ENCODE measurements around the gene TGM1. TPM values are rescaled to one million over a fixed set of nuclear protein-coding genes. Genes with fewer than 3 reads are reported as not detected.
"Not testable (repeated sequence)": the region's sequence is repeated elsewhere in the genome, so short reads cannot be mapped to it uniquely, and the experiment has no call there.

Gene TGM1
- total RNA-seq, 4 donors from 2014 or later = 1.6 to 3.2 TPM; not detected in 2

DNA sequence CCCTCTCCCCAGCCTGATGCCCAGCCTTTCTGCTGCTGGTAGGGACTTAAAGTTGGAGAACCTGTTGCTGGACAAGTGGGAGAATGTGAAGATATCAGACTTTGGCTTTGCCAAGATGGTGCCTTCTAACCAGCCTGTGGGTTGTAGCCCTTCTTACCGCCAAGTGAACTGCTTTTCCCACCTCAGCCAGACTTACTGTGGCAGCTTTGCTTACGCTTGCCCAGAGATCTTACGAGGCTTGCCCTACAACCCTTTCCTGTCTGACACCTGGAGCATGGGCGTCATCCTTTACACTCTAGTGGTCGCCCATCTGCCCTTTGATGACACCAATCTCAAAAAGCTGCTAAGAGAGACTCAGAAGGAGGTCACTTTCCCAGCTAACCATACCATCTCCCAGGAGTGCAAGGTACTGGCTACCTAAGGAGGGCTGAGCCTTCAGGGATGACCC lies 55.8 kb downstream of the TGM1 start:
- H3K36me3 ChIP-seq = no peaks in the 10 kb centered on the region
- TF ChIP-seq, protein P1, sequence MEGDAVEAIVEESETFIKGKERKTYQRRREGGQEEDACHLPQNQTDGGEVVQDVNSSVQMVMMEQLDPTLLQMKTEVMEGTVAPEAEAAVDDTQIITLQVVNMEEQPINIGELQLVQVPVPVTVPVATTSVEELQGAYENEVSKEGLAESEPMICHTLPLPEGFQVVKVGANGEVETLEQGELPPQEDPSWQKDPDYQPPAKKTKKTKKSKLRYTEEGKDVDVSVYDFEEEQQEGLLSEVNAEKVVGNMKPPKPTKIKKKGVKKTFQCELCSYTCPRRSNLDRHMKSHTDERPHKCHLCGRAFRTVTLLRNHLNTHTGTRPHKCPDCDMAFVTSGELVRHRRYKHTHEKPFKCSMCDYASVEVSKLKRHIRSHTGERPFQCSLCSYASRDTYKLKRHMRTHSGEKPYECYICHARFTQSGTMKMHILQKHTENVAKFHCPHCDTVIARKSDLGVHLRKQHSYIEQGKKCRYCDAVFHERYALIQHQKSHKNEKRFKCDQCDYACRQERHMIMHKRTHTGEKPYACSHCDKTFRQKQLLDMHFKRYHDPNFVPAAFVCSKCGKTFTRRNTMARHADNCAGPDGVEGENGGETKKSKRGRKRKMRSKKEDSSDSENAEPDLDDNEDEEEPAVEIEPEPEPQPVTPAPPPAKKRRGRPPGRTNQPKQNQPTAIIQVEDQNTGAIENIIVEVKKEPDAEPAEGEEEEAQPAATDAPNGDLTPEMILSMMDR (IDR thresholded peaks at IDR 0.05) = no peak
- TF ChIP-seq POLR2A (IDR thresholded peaks at IDR 0.05) = no peak
- no peaks in the 10 kb centered on the region for H3K27me3 ChIP-seq
- DNase-seq = no peak
- H3K9me3 ChIP-seq = no peaks in the 10 kb centered on the region
- intact Hi-C loops (cut with DNase I; ENCODE audit: low total_unique reads) = no loop called here
- H3K27ac ChIP-seq = no peak overlapping the region
- H3K4me3 ChIP-seq = no peak overlapping the region
- H3K4me1 ChIP-seq = no peaks in the 10 kb centered on the region

DNA sequence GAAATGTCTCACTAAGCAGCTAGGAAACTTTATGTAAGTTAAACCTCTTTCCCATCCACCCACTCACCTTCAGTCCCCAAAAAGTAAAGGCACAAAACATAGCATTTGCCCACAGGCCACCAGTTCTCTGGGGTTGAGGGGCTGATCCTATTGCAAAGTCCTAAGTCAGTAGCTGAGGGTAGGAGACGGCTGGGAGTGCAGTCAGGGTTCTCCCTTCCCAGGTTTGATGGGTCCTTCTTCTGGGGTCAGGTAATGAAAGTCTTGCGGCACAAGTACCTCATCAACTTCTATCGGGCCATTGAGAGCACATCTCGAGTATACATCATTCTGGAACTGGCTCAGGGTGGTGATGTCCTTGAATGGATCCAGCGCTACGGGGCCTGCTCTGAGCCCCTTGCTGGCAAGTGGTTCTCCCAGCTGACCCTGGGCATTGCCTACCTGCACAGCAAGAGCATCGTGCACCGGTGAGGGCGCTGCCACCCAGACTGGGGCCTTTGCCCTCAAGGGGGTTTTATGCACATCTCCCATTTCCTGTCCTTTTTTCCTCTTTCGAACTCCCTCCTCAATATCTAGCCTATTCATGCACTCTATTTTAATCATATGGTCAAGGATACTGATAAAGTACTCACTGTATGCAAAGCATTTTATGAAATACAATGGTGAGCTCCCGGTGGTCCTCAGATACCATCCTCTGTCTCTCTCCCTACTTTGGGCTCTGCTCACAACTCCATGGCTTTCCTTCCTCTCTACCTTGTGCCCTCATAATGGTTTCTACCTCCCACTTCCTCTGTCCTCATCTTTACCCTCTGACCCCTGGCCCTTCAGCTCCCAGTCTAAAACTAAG lies 56.5 kb downstream of the TGM1 start:
- Histone ChIP-seq H3K4me3 (no peak overlapping the region), H3K9me3 (no peaks in the 10 kb centered on the region), H3K27me3 (no peaks in the 10 kb centered on the region), H3K36me3 (no peaks in the 10 kb centered on the region), H3K4me1 (no peaks in the 10 kb centered on the region), H3K27ac (no peak overlapping the region)
- intact Hi-C loops (cut with DNase I; ENCODE audit: low total_unique reads) = no loop called here
- DNase-seq = no peak
- no peak for TF ChIP-seq POLR2A (IDR thresholded peaks at IDR 0.05)
- TF ChIP-seq, protein P1 (IDR thresholded peaks at IDR 0.05) = no peak

DNA sequence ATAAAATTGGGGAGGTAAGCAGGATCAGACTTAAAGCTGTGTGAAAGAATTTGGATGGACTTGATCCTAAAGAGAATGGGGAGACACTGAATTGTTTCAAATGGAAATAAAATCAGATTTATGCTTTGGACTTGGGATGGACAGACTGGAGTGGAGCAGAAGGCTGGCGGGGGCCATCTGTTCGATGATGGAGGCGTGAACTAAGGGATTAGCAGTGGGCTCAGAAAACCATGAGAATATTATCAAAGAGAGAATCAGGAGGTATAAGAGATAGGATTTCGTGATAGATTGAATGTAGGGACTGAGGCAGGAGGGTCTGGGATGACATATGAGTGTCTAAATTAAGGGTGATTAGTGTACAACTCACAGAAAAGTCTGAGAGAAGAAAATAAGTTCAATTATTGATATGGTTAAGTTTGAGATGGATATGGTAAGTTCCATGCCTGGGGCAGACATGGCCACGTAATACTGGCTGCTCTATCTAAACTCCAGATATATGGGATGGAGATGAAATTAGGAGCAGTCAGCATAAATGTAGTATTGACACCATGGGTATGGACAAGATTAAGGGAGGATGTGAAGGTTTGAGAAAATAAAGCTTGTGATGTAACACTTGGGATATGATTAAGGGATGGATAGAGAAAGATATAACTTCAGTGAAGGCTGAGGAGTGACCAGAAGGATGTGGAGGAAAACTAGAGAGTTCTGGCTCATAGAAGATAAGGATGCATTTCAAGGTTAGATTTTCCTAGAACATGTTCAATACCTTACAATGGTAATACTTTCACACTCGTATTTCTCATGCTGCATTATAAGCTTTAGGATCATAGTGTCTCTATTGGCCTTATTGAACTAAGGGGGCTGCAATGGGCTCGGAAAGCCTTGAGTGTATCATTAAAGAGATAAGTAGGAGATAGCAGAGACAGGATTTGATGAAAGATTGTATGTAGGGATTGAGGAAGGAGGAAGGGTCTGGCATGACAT lies 58.5 kb downstream of the TGM1 start:
- intact Hi-C loops (cut with DNase I; ENCODE audit: low total_unique reads) = no loop called here
- Histone ChIP-seq H3K4me1 (no peaks in the 10 kb centered on the region), H3K4me3 (no peak overlapping the region), H3K27ac (no peak overlapping the region), H3K9me3 (no peaks in the 10 kb centered on the region), H3K36me3 (no peaks in the 10 kb centered on the region), H3K27me3 (no peaks in the 10 kb centered on the region)
- no peak for DNase-seq
- no peak for TF ChIP-seq POLR2A (IDR thresholded peaks at IDR 0.05)
- TF ChIP-seq, protein P1 (IDR thresholded peaks at IDR 0.05) = no peak

DNA sequence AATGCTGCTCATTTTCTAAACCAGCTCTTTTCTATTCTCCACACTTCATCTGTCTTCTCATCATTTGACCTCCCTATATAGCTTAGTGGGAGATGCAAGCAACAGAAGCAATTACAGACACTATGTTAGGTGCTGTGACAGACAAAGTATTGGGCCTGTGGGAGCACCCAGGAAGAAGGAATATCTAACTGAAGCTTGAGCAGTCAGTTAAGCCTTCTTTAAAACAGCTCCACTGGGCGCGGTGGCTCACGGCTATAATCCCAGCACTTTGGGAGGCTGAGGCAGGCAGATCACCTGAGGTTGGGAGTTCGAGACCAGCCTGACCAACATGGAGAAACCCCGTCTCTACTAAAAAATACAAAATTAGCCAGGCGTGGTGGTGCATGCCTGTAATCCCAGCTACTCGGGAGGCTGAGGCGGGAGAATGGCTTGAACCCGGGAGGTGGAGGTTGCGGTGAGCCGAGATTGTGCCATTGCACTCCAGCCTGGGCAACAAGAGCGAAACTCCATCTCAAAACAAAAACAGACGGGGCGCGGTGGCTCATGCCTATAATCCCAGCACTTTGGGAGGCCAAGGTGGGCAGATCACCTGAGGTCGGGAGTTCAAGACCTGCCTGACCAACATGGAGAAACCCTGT lies 59.6 kb downstream of the TGM1 start:
- H3K27me3 ChIP-seq; H3K27ac ChIP-seq; intact Hi-C loops (cut with DNase I; ENCODE audit: low total_unique reads); H3K36me3 ChIP-seq; H3K4me1 ChIP-seq; H3K4me3 ChIP-seq; DNase-seq; H3K9me3 ChIP-seq: not testable (repeated sequence)

DNA sequence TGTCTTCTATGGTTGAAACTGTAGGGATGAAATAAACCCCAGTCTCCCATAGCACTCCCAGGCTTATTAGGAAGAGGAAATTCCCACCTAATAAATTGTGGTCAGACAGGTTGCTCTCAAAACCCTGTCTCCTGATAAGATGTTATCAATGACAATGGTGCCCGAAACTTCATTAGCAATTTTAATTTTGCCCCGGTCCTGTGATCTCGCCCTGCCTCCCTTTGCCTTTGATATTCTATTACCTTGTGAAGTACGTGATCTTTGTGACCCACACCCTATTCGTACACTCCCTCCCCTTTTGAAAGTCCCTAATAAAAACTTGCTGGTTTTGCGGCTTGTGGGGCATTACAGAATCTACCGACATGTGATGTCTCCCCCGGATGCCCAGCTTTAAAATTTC lies 60.4 kb downstream of the TGM1 start:
- H3K9me3 ChIP-seq; H3K27ac ChIP-seq; H3K4me3 ChIP-seq; H3K4me1 ChIP-seq; intact Hi-C loops (cut with DNase I; ENCODE audit: low total_unique reads); H3K27me3 ChIP-seq; DNase-seq; H3K36me3 ChIP-seq: not testable (repeated sequence)

Small RNA genes within 50 kb of the gene (small RNA-seq; reads per million reads assigned to genes)
- gene CHMP4A = not detected
- gene MDP1 = not detected

Other genes with a start within 250 kb of the TGM1 start
- gene CARMIL3, start 211.2 kb downstream of the TGM1 start, total RNA-seq = under 1 TPM in 2 of 4 donors, not detected in 2; 0.21 to 0.48 TPM
- gene CPNE6, start 191.6 kb downstream of the TGM1 start, total RNA-seq = under 1 TPM in 1 of 4 donors, not detected in 3; 0.76 TPM
- gene PCK2, start 168.9 kb downstream of the TGM1 start, total RNA-seq = 10 to 100 TPM in 3 of 4 donors, not detected in 1; 13.1 to 19.4 (median 15.1) TPM
- 10 to 100 TPM; 42.9 to 87.4 (median 57.8) TPM for gene DCAF11, start 148.4 kb downstream of the TGM1 start, total RNA-seq
- 1 to 10 TPM in 3 of 4 donors, not detected in 1; 1.2 to 1.8 (median 1.3) TPM for gene NRL, start 148.2 kb downstream of the TGM1 start, total RNA-seq
- 1 to 10 TPM in 2 of 4 donors, under 1 TPM in 1, not detected in 1; 0.48 to 2.4 (median 1.3) TPM for gene FITM1, start 132.5 kb downstream of the TGM1 start, total RNA-seq
- 100 to 1,000 TPM in 2 of 4 donors, 10 to 100 TPM in 2; 81.0 to 175 (median 131) TPM for gene PSME1, start 127.0 kb downstream of the TGM1 start, total RNA-seq
- 10 to 100 TPM in 2 of 4 donors, 1 to 10 TPM in 1, not detected in 1; 6.2 to 21.2 (median 10.9) TPM for gene EMC9, start 121.6 kb downstream of the TGM1 start, total RNA-seq
- 100 to 1,000 TPM in 1 of 4 donors, 10 to 100 TPM in 3; 16.9 to 113 (median 25.7) TPM for gene PSME2, start 116.6 kb downstream of the TGM1 start, total RNA-seq
- 100 to 1,000 TPM in 1 of 4 donors, 10 to 100 TPM in 3; 17.7 to 106 (median 57.9) TPM for gene RNF31, start 115.7 kb downstream of the TGM1 start, total RNA-seq
- gene IRF9, start 101.9 kb downstream of the TGM1 start, total RNA-seq = 100 to 1,000 TPM in 1 of 4 donors, 10 to 100 TPM in 3; 33.2 to 205 (median 67.2) TPM
- gene REC8, start 91.1 kb downstream of the TGM1 start, total RNA-seq = 10 to 100 TPM in 3 of 4 donors, 1 to 10 TPM in 1; 9.5 to 54.3 (median 42.1) TPM
- 10 to 100 TPM in 3 of 4 donors, 1 to 10 TPM in 1; 3.1 to 33.7 (median 29.6) TPM for gene IPO4, start 74.4 kb downstream of the TGM1 start, total RNA-seq
- gene TM9SF1, start 67.7 kb downstream of the TGM1 start, total RNA-seq = 10 to 100 TPM; 31.2 to 79.8 (median 52.4) TPM
- under 1 TPM in 1 of 4 donors, not detected in 3; 0.98 TPM for gene TSSK4, start 57.5 kb downstream of the TGM1 start, total RNA-seq
- gene CHMP4A, start 49.7 kb downstream of the TGM1 start, total RNA-seq = 10 to 100 TPM in 3 of 4 donors, 1 to 10 TPM in 1; 6.8 to 53.3 (median 33.9) TPM
- 100 to 1,000 TPM in 1 of 4 donors, 10 to 100 TPM in 2, 1 to 10 TPM in 1; 5.6 to 137 (median 24.2) TPM for gene MDP1, start 47.1 kb downstream of the TGM1 start, total RNA-seq
- gene NEDD8, start 30.8 kb downstream of the TGM1 start, total RNA-seq = 1,000 to 10,000 TPM in 1 of 4 donors, 100 to 1,000 TPM in 2, 10 to 100 TPM in 1; 61.2 to 1,004 (median 192) TPM
- 10 to 100 TPM; 38.9 to 60.9 (median 48.8) TPM for gene GMPR2, start 30.2 kb downstream of the TGM1 start, total RNA-seq
- gene TINF2, start 20.6 kb downstream of the TGM1 start, total RNA-seq = 100 to 1,000 TPM in 1 of 4 donors, 10 to 100 TPM in 3; 41.0 to 123 (median 66.8) TPM
- gene RABGGTA, start 8.4 kb upstream of the TGM1 start, total RNA-seq = 10 to 100 TPM in 3 of 4 donors, 1 to 10 TPM in 1; 9.2 to 67.9 (median 23.2) TPM
- gene DHRS1, start 36.6 kb upstream of the TGM1 start, total RNA-seq = 10 to 100 TPM; 17.0 to 52.4 (median 37.7) TPM
- gene NOP9, start 36.7 kb upstream of the TGM1 start, total RNA-seq = 10 to 100 TPM in 3 of 4 donors, 1 to 10 TPM in 1; 5.0 to 23.5 (median 22.5) TPM
- gene CIDEB, start 44.8 kb upstream of the TGM1 start, total RNA-seq = 10 to 100 TPM in 2 of 4 donors, 1 to 10 TPM in 2; 1.3 to 25.5 (median 14.1) TPM
- gene LTB4R2, start 47.0 kb upstream of the TGM1 start, total RNA-seq = 1 to 10 TPM in 3 of 4 donors, not detected in 1; 1.0 to 7.1 (median 5.6) TPM
- gene LTB4R, start 48.3 kb upstream of the TGM1 start, total RNA-seq = 10 to 100 TPM in 1 of 4 donors, 1 to 10 TPM in 3; 3.7 to 19.5 (median 5.6) TPM
- gene ADCY4, start 71.9 kb upstream of the TGM1 start, total RNA-seq = 100 to 1,000 TPM in 2 of 4 donors, 10 to 100 TPM in 2; 22.8 to 138 (median 86.1) TPM
- gene RIPK3, start 76.8 kb upstream of the TGM1 start, total RNA-seq = 100 to 1,000 TPM in 1 of 4 donors, 1 to 10 TPM in 2, under 1 TPM in 1; 0.29 to 123 (median 6.0) TPM
- gene NFATC4, start 105.0 kb upstream of the TGM1 start, total RNA-seq = 100 to 1,000 TPM in 1 of 4 donors, 10 to 100 TPM in 3; 25.6 to 187 (median 86.4) TPM
- gene NYNRIN, start 135.8 kb upstream of the TGM1 start, total RNA-seq = 10 to 100 TPM in 3 of 4 donors, 1 to 10 TPM in 1; 4.9 to 51.1 (median 27.3) TPM
- 1 to 10 TPM in 3 of 4 donors, not detected in 1; 1.3 to 3.3 (median 3.2) TPM for gene CBLN3, start 166.5 kb upstream of the TGM1 start, total RNA-seq
- gene KHNYN, start 166.8 kb upstream of the TGM1 start, total RNA-seq = 10 to 100 TPM; 16.5 to 88.6 (median 66.1) TPM
- gene SDR39U1, start 179.6 kb upstream of the TGM1 start, total RNA-seq = 10 to 100 TPM; 12.8 to 87.5 (median 33.0) TPM
- not detected for gene CMA1, start 245.1 kb upstream of the TGM1 start, total RNA-seq